SIG-M5 treated with dmso at 0.1 percent for 504 hours (cell line): ENCODE data around the gene ARID4B.
A peak's percentile ranks its signal among the peaks of the same experiment; 100 is the strongest.
"Not testable (repeated sequence)": the region's sequence is repeated elsewhere in the genome, so short reads cannot be mapped to it uniquely, and the experiment has no call there.

Experiments used
- DNase-seq: peaks from one replicate; lab custom pipeline; 2025; ENCODE audit not compliant: unreplicated experiment; lab: John Stamatoyannopoulos, UW

ARID4B gene

DNA sequence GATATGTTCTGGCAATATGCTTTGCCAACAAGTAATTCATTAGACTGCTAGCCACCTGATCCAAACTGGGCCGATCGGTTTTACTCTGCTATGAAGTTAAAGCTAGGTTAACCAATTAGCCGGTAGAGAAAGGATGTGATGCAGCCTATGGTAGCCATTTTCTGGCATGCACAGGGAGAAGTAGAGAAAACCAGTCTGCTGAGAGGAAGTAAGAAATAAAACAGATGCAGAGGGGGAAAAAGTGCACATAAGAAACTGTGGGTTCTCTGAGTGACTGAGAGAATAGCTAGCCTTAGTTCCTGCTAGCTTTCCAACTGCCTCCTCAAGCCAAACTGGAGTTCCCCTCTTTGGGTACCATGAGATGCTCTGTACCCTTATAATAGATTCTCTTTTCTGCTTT, 52.8 kb downstream of the ARID4B start:
- DNase-seq, result peak; percentile 83

DNA sequence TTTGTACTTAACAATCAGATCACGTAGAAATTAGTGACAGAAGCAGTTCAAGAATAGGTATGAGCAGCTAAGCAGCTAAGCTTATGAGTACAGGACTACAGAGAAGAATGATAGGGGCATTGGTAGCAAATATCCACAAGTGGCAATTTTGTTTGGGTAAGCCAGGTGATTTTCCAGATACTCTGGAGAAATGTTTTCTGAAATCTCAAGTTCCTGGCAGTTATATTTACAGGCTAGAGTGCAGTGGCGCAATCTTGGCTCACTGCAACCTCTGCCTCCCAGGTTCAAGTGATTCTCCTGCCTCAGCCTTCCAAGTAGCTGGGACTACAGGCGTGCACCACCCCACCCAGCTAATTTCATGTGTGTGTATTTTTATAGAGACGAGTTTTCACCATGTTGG, 55.1 kb downstream of the ARID4B start:
- no peak for DNase-seq

- DNase-seq, result no peak
Observed at GRCh38 chr1:235270625-235271024, 57.4 kb downstream of the ARID4B start.

DNA sequence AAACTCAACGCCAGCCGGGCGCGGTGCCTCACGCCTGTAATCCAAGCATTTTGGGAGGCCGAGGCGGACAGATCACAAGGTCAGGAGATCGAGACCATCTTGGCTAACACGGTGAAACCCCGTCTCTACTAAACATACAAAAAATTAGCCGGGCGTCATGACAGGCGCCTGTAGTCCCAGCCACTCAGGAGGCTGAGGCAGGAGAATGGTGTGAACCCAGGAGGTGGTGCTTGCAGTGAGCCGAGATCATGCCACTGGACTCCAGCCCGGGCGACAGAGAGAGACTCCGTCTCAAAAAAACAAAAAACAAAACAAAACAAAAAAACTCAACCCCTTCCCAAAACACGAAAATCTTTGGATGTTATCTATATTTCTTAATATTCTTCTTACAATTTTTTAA, 58.0 kb downstream of the ARID4B start:
- DNase-seq, result not testable (repeated sequence)

GRCh38 chr1:235268379-235269125, 59.4 kb downstream of the ARID4B start:
- no peak for DNase-seq

DNA sequence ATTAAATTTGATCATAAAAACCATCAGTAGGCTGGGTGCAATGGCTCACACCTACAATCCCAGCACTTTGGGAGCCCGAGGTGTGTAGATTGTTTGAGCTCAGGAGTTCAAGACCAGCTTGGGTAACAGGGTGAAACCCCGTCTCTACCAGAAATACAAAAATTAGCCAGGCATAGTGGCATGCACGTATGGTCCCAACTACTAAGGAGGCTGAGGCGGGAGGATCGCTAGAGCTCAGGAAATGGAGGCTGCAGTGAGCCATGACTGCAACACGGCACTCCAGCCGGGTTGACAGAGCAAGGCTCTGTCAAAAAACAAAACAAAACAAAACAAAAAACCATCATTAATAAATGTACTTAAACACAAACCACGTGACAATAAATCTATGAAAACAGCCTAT, 61.0 kb downstream of the ARID4B start:
- DNase-seq, result no peak

DNA sequence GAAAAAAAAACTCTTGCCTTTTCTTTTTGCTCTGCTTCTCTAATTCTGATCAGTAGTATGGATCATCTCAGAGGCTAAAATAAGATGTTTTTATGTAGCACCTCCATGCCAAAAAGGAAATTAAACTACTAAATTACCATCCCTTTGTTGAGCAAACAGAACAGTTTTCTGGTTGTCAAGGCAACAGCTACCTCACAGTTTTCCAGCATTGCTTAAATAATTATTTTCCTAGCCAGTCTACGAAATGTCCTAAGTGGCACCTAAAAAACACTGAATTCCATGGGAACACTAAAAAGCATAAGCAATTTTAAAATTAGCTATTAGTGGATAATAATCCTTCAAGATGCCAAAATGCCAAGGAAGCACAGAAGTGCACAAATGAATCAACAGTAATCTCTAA, 61.7 kb downstream of the ARID4B start:
- no peak for DNase-seq

GRCh38 chr1:235265900-235266299, 62.1 kb downstream of the ARID4B start:
- no peak for DNase-seq

- no peak for DNase-seq
Observed at GRCh38 chr1:235264327-235264726, 63.7 kb downstream of the ARID4B start.

- no peak for DNase-seq
Observed at GRCh38 chr1:235262539-235262938, 65.4 kb downstream of the ARID4B start.

- DNase-seq, result no peak
Observed at GRCh38 chr1:235261243-235261642, 66.7 kb downstream of the ARID4B start.

GRCh38 chr1:235259133-235259778, 68.7 kb downstream of the ARID4B start:
- DNase-seq, result no peak

DNA sequence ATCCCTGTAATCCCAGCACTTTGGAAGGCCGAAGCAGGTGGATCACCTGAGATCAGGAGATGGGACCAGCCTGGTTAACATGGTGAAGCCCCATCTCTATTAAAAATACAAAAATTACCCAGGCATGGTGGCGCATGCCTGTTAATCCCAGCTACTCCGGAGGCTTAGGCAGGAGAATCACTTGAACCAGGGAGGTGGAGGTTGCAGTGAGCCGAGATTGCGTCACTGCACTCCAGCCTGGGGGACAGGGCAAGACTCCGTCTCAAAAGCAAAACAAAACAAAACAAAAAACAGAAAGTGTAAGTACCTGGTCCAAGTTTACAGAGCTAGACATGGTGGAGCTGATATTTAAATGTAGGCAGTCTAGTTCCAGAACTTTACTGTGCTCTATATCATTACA, 69.9 kb downstream of the ARID4B start:
- DNase-seq, result not testable (repeated sequence)

GRCh38 chr1:235254721-235255120, 73.3 kb downstream of the ARID4B start:
- DNase-seq, result no peak

GRCh38 chr1:235253219-235253962, 74.6 kb downstream of the ARID4B start:
- DNase-seq, result peak; percentile 72

GRCh38 chr1:235250430-235250829, 77.5 kb downstream of the ARID4B start:
- DNase-seq, result no peak

DNA sequence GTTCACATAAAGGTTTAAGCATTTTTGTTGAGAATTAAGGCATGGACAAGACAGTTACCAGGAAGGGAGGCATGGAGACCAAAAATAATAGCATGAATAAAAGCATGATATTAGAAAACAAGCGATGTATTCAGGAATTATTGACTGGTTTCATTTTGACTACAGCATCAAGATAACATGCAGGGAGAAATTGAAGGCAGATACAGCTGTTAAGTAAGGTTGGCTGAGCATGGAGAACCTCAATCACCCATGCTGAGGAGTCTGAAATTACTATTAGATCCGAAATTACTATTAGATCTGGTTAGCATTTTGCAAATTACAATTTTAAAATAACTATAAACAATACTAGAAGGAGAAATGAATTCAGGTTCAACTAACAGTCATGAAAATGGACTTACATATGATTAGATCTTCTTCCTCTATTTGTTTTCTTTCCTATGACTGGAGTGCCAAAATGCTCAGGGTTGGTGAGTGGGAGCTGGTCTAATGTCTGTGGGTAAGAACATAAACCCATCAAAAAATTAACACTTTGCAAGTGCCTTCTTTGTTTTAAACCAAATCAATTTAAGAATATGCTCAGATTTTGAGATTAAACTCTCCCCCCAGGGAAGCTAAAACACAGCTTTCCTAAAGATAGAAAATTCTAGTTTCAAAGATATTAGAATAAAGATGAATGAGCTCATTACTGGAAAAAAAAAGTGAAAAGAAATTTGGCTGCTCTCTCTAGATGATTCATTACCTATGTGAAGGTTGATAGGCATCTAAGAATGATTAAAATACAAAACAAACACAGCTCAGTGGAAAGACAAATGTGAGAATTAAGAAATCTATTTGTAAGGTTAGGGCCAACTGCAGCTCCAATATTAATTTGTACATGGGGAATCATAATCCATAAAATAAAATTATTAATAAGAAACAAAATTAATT, 81.7 kb downstream of the ARID4B start:
- DNase-seq, result peak; percentile 15

DNA sequence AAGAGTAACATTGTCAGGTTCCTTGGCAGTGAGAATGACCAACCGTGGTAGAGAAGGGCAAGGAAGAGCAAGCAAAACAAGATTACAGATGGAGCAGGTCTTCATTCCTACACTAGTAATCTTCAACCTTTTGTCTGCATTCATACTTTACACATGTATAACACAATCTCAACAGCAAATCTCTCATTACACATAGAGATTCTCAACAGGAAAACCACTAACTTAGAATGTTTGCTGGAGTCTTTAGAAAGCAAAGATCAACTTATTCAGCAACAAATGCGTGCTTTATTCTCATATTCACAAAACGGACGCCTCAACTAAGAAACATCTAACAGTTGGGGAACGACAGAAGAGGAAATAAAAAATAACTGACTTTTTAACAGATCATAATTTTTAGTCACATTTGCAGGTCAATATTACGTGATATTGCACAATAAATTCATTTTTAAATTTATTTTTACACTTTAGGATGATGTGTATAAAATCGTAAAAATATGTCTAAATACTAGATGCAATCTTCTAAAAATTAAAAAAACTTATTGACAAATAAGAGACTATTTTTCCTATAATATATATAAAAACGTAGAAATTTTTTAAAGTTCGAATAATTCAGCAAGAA, 82.9 kb downstream of the ARID4B start:
- no peak for DNase-seq

GRCh38 chr1:235240960-235241359, 87.0 kb downstream of the ARID4B start:
- no peak for DNase-seq

DNA sequence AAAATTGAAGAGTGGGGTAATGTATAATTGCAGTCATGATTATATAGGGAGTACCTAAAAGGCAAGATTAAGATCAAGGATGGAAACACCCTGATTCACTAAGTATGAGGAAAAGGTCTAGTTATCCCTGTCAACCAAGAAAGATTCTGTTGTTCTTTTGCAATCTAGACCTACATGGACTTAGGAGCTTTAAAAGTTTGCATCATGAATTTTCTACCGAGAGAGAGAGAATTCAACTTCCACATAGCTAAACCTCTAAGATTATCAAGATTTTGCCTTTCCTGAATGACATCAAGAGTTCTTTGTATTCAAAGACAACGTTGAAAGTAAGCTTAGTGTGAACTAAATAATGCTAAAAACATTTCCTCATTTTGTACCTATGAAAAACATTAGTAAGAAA, 88.1 kb downstream of the ARID4B start:
- DNase-seq, result no peak

DNA sequence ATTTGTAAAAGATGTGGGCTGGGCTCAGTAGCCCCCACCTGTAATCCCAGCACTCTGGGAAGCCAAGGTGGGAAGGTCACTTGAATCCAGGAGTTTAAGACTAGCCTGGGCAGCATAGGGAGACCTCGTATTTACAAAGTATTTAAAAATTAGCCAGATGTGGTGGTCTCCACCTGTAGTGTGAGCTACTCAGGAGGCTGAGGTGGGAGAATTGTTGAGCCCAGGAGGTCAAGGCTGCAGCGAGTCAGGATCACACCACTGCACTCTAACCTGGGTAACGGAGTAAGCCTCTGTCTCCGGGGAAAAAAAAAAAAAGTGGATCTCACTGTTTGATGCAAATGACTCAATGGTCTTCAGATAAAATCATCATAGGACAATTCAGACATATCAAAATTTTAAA, 89.4 kb downstream of the ARID4B start:
- DNase-seq, result no peak
